IPS-18a (cell line): Measurements from ENCODE around the gene SEC61A1.

ENCODE experiments used
- H3K27ac ChIP-seq: one replicate; pipeline ENCODE4 v1.5.1; 2013; ENCODE audit warnings: low read length
- H3K27me3 ChIP-seq: one replicate; pipeline ENCODE4 v1.6.1; 2013; ENCODE audit warnings: mild to moderate bottlenecking, low read length; ENCODE audit not compliant: control insufficient read depth, insufficient read depth
- H3K36me3 ChIP-seq: one replicate; pipeline ENCODE4 v1.6.1; 2013; ENCODE audit warnings: low read depth, low read length; ENCODE audit not compliant: control insufficient read depth
- H3K4me1 ChIP-seq: one replicate; pipeline ENCODE4 v1.6.1; 2013; ENCODE audit warnings: low read depth, low read length; ENCODE audit not compliant: control insufficient read depth
- H3K4me3 ChIP-seq: one replicate; pipeline ENCODE4 v1.5.1; 2013; ENCODE audit warnings: low read length
- H3K9ac ChIP-seq: one replicate; pipeline ENCODE4 v1.6.1; 2013; ENCODE audit warnings: mild to moderate bottlenecking, low read length, moderate library complexity
- H3K9me3 ChIP-seq: one replicate; pipeline ENCODE4 v1.6.1; 2013; ENCODE audit warnings: low read depth, low read length; ENCODE audit not compliant: control insufficient read depth

The SEC61A1 gene

DNA sequence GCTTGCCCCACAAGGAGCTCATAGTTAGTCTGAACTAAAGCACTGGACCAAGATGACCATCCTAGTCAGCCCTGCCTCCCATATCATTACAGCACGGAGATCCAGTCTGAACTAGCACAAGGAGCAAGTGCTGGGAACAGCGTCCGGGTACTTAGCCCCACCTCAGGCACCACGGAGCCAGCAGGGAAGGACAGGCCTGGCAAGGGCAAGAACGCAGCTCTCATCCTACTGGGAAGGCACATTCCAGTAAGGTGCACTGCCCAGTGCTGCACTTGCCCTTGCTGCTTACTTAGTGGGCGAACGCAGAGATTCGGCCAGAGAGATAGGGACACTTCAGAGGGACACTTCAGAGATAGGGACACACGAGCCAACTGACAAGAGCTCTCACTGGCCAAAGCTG is 27.6 kb downstream of the SEC61A1 start:
- H3K36me3 ChIP-seq = peaks cover 54% of the 10 kb centered on the region
- no peak overlapping the region for H3K4me3 ChIP-seq
- peaks cover 26% of the 10 kb centered on the region for H3K27me3 ChIP-seq
- no peaks in the 10 kb centered on the region for H3K9me3 ChIP-seq
- H3K27ac ChIP-seq = no peak overlapping the region
- H3K9ac ChIP-seq = no peak overlapping the region
- H3K4me1 ChIP-seq = peaks cover 9% of the 10 kb centered on the region

DNA sequence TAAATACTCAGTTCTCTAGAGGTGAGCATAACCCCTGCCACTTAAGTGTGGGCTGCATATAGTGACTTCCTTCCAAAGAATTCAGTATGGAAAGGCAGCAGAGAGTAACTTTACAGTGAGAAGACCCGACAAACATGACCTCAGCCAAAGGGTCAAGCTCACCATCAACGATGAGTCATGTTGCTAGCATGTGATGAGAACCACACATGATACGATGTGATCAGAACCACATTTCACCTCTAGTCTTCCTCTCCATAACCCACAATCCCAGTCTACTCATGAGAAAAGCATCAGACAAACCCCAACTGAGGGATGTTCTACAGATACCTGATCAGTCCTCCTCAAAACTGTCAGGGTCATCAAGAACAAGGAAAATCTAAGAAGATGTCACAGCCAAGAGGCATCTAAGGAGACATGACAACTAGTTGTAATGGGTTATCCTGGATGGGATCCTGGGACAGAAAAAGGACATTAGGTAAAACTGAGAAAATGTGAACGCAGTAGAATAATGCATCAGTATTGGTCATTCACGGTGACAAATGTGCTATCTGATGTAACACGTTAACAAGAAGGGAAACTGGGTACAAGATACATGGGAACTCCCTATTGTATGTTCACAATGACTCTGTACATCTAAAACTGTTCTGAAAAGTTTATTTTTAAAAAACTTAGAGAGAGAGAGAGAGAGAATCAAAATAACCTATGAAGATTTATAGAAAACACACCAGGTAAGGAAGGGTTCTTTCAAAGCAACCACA is 28.3 kb downstream of the SEC61A1 start:
- Histone ChIP-seq H3K27me3 (peaks cover 26% of the 10 kb centered on the region), H3K36me3 (peaks cover 61% of the 10 kb centered on the region), H3K27ac (no peak overlapping the region), H3K9me3 (no peaks in the 10 kb centered on the region), H3K9ac (no peak overlapping the region), H3K4me1 (peaks cover 4% of the 10 kb centered on the region), H3K4me3 (no peak overlapping the region)

DNA sequence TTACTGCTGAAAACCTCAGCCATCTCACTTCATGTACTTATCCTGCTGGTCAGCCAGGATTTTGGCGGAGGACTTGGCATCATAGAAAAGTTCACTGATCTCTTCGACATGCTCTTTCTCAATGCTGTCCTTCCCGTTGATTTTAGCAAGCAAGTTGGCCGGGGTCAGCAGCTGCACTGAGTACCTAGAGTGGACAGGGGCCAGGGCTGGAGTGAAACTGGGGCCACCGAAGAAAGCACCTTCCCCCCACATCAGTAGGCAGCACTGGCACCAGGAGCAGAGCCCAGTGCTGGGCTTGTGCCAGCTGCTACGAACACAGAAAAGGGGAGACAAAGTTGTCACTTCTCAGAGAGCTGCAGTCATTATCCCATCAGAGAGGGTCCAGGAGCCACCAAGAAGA is 29.0 kb downstream of the SEC61A1 start:
- H3K27me3 ChIP-seq = peaks cover 19% of the 10 kb centered on the region
- no peak overlapping the region for H3K4me3 ChIP-seq
- no peak overlapping the region for H3K27ac ChIP-seq
- no peak overlapping the region for H3K9ac ChIP-seq
- no peaks in the 10 kb centered on the region for H3K9me3 ChIP-seq
- peaks cover 65% of the 10 kb centered on the region for H3K36me3 ChIP-seq
- peaks cover 4% of the 10 kb centered on the region for H3K4me1 ChIP-seq

DNA sequence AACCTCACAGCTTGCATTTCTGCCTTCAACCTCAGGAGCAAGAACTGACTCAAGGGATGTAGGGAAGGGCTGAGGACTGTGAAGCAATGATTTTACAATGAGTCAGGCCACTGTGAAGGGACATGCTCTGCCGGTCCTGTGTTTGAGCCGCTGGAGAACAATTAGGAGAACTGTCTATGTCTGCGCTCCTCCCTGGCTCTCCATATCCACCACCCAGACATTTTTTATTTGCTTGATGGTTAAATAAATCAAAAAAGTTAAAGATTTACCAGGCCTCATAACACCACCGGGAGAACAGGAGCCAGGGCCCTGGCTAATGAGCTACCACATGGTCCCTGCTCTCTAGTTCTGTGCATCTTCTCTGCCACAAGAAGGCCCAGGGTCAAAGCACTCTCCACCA is 29.6 kb downstream of the SEC61A1 start:
- no peak overlapping the region for H3K27ac ChIP-seq
- no peaks in the 10 kb centered on the region for H3K9me3 ChIP-seq
- no peak overlapping the region for H3K4me3 ChIP-seq
- H3K4me1 ChIP-seq = peaks cover 4% of the 10 kb centered on the region
- H3K9ac ChIP-seq = no peak overlapping the region
- H3K36me3 ChIP-seq = peaks cover 71% of the 10 kb centered on the region
- H3K27me3 ChIP-seq = peaks cover 13% of the 10 kb centered on the region

DNA sequence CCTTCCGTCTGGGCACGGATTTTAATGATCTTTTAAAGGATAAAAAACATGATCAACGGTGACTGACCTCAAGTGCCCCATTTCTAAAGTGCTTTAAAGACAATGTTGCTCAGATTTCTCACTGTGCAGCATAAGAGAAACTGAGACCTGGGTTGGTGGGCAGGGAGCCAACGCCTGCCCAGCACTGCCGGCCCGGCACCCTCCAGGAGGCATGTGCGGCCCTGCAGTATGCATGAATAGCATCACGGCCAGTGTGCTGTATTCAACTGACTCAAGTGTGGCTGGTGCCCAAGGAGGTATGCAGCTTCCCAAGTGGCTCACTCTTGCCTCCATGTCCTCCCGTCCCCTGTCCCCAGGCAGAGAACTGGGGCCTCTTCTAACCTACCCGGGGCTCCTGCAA is 30.3 kb downstream of the SEC61A1 start:
- H3K27me3 ChIP-seq = peaks cover 6% of the 10 kb centered on the region
- H3K36me3 ChIP-seq = peaks cover 78% of the 10 kb centered on the region
- no peak overlapping the region for H3K4me3 ChIP-seq
- H3K9ac ChIP-seq = no peak overlapping the region
- H3K4me1 ChIP-seq = no peaks in the 10 kb centered on the region
- H3K9me3 ChIP-seq = no peaks in the 10 kb centered on the region
- H3K27ac ChIP-seq = no peak overlapping the region

DNA sequence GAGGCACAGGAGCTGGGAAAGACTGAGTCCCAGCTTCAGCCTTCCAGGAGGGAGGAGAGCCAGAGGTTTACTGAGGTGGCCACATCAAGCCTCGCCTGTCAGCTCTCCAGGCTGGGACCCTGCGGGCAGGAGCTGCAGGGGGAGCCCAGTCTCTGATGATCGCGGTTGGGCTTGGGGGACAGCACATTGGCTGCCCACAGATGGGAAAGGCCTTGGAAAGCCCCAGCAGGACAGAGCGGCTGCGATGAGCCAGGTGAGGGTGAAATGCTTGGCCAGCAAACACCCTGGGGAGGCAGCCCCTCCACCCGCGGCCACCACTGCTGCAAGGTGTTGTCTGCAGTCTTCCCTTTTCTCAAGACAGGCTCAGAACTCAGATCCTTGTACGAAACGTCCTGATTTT is 31.2 kb downstream of the SEC61A1 start:
- Histone ChIP-seq H3K4me3 (no peak overlapping the region), H3K9ac (no peak overlapping the region), H3K27me3 (no peaks in the 10 kb centered on the region), H3K4me1 (no peaks in the 10 kb centered on the region), H3K27ac (no peak overlapping the region), H3K36me3 (peaks cover 81% of the 10 kb centered on the region), H3K9me3 (no peaks in the 10 kb centered on the region)

DNA sequence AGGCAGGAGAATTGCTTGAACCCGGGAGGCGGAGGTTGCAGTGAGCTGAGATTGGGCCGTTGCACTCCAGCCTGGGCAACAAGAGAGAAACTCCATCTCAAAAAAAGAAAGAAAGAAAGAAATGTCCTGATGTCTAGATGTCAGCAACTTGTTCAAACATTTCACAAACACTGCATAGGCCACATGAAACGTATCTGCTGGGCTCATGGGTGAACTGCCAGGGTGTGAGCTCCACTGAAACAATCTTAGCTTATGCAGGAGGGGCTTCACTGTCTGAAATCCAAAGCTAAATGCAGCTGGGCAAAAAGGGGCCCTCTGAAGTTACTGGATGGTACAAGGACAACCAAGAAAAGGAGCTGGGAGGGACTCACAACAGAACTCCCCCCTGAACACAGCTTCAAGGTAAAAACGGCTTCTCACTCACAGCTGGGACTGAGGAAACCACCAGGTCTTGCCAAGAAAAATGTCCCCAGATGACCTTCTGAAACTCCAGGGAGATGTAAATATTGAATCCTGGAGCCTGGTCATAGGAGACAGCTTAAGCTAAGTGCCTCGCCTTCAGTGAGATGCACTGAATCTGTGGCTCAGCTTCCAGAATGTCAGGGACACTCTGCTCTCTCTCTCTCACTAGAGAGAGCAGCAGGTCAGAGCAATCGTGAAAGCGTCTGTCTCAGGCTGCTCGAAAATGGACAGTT is 31.9 kb downstream of the SEC61A1 start:
- Histone ChIP-seq H3K36me3 (peaks cover 75% of the 10 kb centered on the region), H3K9ac (no peak overlapping the region), H3K9me3 (no peaks in the 10 kb centered on the region), H3K4me1 (no peaks in the 10 kb centered on the region), H3K27me3 (no peaks in the 10 kb centered on the region), H3K4me3 (no peak overlapping the region), H3K27ac (no peak overlapping the region)

DNA sequence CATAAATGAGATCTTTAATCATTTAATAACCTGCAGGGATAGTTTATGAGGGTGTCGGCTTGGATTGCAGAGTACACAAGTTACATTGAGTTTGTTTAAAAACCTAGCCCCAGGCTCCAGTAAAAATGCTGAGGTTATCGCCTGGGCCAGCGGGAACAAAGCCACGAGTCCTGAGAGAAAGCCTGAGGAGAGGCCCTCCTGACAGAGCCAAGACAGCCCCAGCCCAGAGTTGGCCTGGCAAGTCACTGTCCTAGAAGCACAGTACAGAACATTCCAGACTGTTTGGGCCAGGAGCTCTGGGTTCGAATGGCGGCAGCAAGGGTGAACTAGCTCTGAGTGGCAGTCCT is 32.4 kb downstream of the SEC61A1 start:
- Histone ChIP-seq H3K27me3 (no peaks in the 10 kb centered on the region), H3K4me3 (no peak overlapping the region), H3K27ac (no peak overlapping the region), H3K4me1 (no peaks in the 10 kb centered on the region), H3K36me3 (peaks cover 70% of the 10 kb centered on the region), H3K9me3 (no peaks in the 10 kb centered on the region), H3K9ac (no peak overlapping the region)

DNA sequence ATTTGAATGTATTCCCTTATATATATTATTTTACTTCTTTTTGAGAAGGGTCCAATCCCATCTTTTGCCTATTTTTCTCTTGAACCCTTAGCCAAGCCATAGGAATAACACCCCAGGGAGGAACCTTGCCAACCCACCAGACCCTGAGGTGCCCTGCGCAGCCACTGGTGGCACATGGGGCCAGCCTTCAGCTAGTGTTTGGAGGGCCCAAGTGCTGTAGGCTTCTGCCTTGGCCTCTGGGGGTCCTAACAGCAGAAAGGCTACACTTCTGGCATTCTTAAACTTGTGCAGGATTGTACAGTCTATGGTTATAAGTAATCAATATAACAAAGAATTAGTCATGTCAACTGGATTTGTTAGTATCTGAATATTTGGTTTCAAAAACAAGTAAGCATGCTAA is 36.9 kb downstream of the SEC61A1 start:
- H3K9me3 ChIP-seq = no peaks in the 10 kb centered on the region
- H3K27me3 ChIP-seq = no peaks in the 10 kb centered on the region
- no peak overlapping the region for H3K4me3 ChIP-seq
- peaks cover 52% of the 10 kb centered on the region for H3K36me3 ChIP-seq
- H3K9ac ChIP-seq = no peak overlapping the region
- no peaks in the 10 kb centered on the region for H3K4me1 ChIP-seq
- H3K27ac ChIP-seq = no peak overlapping the region

DNA sequence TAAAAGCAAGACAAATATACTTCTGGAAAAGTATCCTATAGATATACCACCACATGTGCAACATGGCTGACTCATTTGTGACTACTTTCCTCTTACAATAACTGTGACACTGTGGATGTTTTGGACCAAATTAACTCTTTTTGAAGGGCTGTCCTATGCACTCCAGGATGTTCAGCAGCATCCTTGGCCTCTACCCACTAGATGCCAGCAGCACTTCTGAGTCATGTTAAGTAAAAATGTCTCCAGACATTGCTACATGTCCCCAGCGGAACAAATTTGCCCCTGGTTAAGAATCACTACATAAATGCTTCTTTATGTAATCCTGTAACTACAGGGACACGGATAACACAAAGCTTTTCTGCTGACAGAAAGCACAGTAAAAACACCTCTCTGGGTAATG is 39.3 kb downstream of the SEC61A1 start:
- Histone ChIP-seq H3K4me1 (peaks cover 12% of the 10 kb centered on the region), H3K4me3 (no peak overlapping the region), H3K27ac (no peak overlapping the region), H3K9me3 (no peaks in the 10 kb centered on the region), H3K27me3 (no peaks in the 10 kb centered on the region), H3K9ac (no peak overlapping the region), H3K36me3 (peaks cover 43% of the 10 kb centered on the region)

DNA sequence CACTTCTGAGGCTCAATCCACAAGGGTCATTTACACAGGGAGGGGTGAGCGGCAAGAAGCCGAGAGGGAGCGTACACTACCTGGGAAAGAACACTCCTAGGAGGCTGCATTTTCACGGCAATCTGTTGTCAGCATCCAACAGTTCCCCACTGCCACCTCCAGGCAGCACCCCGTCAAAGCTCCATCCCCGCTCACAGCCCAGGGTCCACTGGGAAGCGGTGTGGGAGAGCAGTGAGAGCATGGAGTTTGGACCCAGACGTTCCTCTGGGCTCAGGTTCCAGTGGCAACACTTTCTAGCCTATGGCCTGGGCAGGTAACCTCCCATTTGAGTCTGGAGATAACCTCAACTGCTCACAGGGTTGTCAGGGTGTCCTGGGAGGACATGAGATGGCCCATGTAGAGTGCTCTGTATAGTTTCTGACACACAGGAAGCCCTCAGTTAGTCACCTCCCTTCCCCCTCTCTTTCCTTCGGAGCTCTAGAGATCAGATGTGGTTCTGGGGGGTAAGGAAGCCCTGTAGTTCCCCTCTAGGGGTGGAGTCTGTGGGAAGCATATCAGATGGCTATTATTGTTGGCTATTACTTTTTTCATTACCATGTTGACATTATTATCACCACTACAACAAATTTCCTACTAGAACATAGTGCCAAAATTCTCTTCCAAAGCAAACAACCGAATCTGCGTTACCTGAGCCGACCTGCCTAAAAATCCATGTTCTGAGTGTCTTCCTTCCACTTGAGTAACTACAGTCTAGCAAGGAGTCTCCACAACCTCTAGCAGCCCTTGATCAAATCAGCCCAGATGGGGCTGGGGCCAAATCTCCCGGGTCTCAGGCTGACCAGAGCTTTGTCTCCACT is 42.3 kb downstream of the SEC61A1 start:
- H3K4me3 ChIP-seq = no peak overlapping the region
- peaks cover 60% of the 10 kb centered on the region for H3K36me3 ChIP-seq
- no peaks in the 10 kb centered on the region for H3K9me3 ChIP-seq
- H3K27me3 ChIP-seq = no peaks in the 10 kb centered on the region
- H3K27ac ChIP-seq = no peak overlapping the region
- H3K4me1 ChIP-seq = peaks cover 28% of the 10 kb centered on the region
- no peak overlapping the region for H3K9ac ChIP-seq
